Gastrocnemius medialis (tissue), 4 donors: ENCODE measurements around the gene ANKRD11. TPM values are rescaled to one million over a fixed set of nuclear protein-coding genes. Genes with fewer than 3 reads are reported as not detected.

Experiments
- ATAC-seq, 2 donors: fragments of 150-250 bp; one replicate each; pipeline ENCODE4 v1.9.1; 2016
- DNase-seq, 2 donors: peaks; one replicate each; pipeline ENCODE4 v3.0.0-alpha.2; 2019
- H3K27ac ChIP-seq, 4 donors: fragments of 200-600 bp; sonication (generic); 1 replicate in 1 of 4; 2 replicates in 3 of 4; pipeline ENCODE4 v1.5.1; 2016 to 2018; ENCODE audit warnings: mild to moderate bottlenecking in 2 of 4, moderate library complexity in 1 of 4
- H3K27me3 ChIP-seq, 3 donors: fragments of 200-600 bp; sonication (generic) in 2 of 3; 1 replicate in 1 of 3; 2 replicates in 2 of 3; pipeline versions ENCODE4 v1.5.1 to v1.6.0; 2016 to 2019; ENCODE audit warnings: mild to moderate bottlenecking in 1 of 3, moderate library complexity in 1 of 3
- H3K36me3 ChIP-seq, 2 donors: fragments of 200-600 bp; sonication (generic) in 1 of 2; one replicate each; pipeline ENCODE4 v1.5.1; 2017 to 2018
- H3K4me1 ChIP-seq, 2 donors: fragments of 200-600 bp; sonication (generic) in 1 of 2; one replicate each; pipeline ENCODE4 v1.5.1; 2016 to 2017; ENCODE audit warnings: mild to moderate bottlenecking in 2 of 2
- H3K4me3 ChIP-seq, 4 donors: fragments of 200-600 bp; sonication (generic) in 3 of 4; 1 replicate in 1 of 4; 2 replicates in 3 of 4; pipeline ENCODE4 v1.5.1; 2016 to 2019; ENCODE audit warnings: mild to moderate bottlenecking in 2 of 4
- H3K9me3 ChIP-seq, 3 donors: fragments of 200-600 bp; sonication (generic) in 2 of 3; 1 replicate in 1 of 3; 2 replicates in 2 of 3; pipeline ENCODE4 v1.5.1; 2016 to 2019
- POLR2A ChIP-seq, 2 donors: fragments of 450-650 bp; IDR thresholded peaks; one replicate each; pipeline ENCODE4 v1.6.1; 2017; ENCODE audit warnings: antibody characterized with exemption in 2 of 2, mild to moderate bottlenecking in 2 of 2, moderate library complexity in 2 of 2
- in situ Hi-C, 4 donors: fragments of 200-750 bp; cut with MboI; loops; one replicate each; pipeline versions ENCODE4 v1.15.0 to v1.8.0; 2017; ENCODE audit warnings: low sequenced_read_pairs in 4 of 4
- intact Hi-C: fragments of 100-400 bp; cut with DNase I; formaldehyde crosslinking; loops from one replicate; pipeline ENCODE4 v1.15.1; 2023; ENCODE audit warnings: low total_unique reads
- total RNA-seq, 4 donors: library from RNA; depleted of rRNA; stranded (reverse); fragments of >200 nt; gene quantifications; one replicate each; pipeline versions ENCODE4 v1.1.0 to v1.2.3, GENCODE V29; 2016
- TF ChIP-seq, protein P1 (sequence below), 5 experiments: fragments of 450-650 bp in 3 of 5; fragments of 200-600 bp in 2 of 5; sonication (generic) in 2 of 5; IDR thresholded peaks in 4 of 5; conservative IDR thresholded peaks in 1 of 5; 1 replicate in 4 of 5; 2 replicates in 1 of 5; pipeline ENCODE4 v1.5.1; 2016 to 2019; ENCODE audit warnings: antibody characterized with exemption in 5 of 5, mild to moderate bottlenecking in 3 of 5, moderate library complexity in 3 of 5

Gene ANKRD11
- total RNA-seq, 4 donors from 2014 or later: 26.0 to 77.0 (median 55.0) TPM

GRCh38 chr16:89370081-89370511 lies 120.3 kb downstream of the ANKRD11 start:
- DNase-seq (no peak), ATAC-seq (no peak)
- TF ChIP-seq POLR2A (IDR thresholded peaks at IDR 0.05): no peak
- TF ChIP-seq, protein P1, sequence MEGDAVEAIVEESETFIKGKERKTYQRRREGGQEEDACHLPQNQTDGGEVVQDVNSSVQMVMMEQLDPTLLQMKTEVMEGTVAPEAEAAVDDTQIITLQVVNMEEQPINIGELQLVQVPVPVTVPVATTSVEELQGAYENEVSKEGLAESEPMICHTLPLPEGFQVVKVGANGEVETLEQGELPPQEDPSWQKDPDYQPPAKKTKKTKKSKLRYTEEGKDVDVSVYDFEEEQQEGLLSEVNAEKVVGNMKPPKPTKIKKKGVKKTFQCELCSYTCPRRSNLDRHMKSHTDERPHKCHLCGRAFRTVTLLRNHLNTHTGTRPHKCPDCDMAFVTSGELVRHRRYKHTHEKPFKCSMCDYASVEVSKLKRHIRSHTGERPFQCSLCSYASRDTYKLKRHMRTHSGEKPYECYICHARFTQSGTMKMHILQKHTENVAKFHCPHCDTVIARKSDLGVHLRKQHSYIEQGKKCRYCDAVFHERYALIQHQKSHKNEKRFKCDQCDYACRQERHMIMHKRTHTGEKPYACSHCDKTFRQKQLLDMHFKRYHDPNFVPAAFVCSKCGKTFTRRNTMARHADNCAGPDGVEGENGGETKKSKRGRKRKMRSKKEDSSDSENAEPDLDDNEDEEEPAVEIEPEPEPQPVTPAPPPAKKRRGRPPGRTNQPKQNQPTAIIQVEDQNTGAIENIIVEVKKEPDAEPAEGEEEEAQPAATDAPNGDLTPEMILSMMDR (IDR thresholded peaks at IDR 0.05 in 4 of 5, conservative IDR thresholded peaks at IDR 0.05 in 1 of 5): no peak
- intact Hi-C loops (no loop called here), in situ Hi-C loops (no loop called here)
- Histone ChIP-seq H3K4me3 (no peak overlapping the region), H3K9me3 (no peaks in the 10 kb centered on the region), H3K4me1 (peaks cover 82 to 85% of the 10 kb centered on the region in 2 donors), H3K36me3 (no peaks in the 10 kb centered on the region), H3K27me3 (no peaks in the 10 kb centered on the region), H3K27ac (peak overlapping the region; percentile 35 to 52 (median 38))

DNA sequence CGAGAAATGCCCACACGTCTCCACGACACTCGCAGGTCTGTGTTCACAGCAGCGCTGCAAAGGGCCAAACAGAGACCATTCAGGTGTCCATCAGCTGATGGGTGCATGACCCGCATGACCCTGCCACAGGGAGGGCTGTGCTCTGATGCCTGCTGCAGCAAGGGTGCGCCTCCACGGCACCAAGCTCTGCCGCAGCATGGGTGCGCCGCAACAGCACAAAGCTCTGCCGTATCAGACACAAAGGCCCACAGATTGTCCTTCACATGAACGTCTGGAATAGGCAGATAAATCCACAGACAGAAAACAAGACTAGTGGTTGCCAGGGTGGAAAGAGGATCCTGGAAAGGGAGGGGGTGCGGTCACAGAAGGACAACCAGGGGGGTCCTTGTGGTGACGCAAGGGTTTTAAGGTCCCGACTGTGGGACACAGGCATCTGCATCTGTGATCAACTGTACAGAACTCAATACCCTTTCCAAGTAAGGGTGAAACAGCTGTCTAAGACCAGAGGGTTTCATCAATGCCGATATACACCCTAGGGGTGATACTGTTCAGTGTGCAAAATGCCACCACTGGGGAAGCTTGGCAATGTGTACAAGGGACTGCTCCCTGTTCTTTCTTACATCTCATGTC lies 121.0 kb downstream of the ANKRD11 start:
- in situ Hi-C loops (no loop called here), intact Hi-C loops (no loop called here)
- ATAC-seq: no peak
- Histone ChIP-seq H3K27ac (peak overlapping the region; percentile 35 to 52 (median 38)), H3K9me3 (no peaks in the 10 kb centered on the region), H3K36me3 (no peaks in the 10 kb centered on the region), H3K4me3 (no peak overlapping the region), H3K4me1 (peaks cover 84 to 86% of the 10 kb centered on the region in 2 donors), H3K27me3 (no peaks in the 10 kb centered on the region)
- TF ChIP-seq, protein P1 (IDR thresholded peaks at IDR 0.05 in 4 of 5, conservative IDR thresholded peaks at IDR 0.05 in 1 of 5): no peak
- no peak for TF ChIP-seq POLR2A (IDR thresholded peaks at IDR 0.05)
- DNase-seq: no peak

DNA sequence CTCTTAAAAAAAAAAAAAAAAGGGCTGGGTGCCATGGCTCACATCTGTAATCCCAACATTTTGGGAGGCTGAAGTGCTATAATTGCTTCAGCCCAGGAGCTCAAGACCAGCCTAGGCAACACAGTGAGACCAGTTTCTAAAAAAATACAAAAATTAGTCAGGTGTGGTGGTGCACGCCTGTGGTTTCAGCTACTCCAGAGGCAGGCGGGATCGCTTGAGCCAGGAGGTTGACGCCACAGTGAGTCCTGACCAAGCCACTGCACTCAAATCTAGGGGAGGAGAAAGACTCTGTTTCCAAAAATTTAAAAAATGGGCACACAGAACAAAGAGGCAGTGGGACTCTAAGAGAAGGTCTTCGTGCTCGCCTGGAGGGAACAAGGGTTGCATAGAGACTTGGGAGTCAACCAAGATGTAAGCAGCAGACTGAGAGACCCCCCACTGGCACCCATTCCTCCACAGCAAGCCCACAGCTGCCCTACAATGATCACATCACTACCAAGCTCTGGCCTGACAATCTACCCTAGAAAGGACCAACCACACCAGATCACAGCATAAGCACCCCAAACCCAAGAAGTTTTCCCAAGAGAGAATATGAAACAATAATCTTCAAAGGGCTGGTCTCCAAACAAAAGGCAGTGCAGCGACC lies 121.6 kb downstream of the ANKRD11 start:
- no peaks in the 10 kb centered on the region for H3K27me3 ChIP-seq
- H3K4me3 ChIP-seq: no peak overlapping the region
- intact Hi-C loops (no loop called here), in situ Hi-C loops (no loop called here)
- no peaks in the 10 kb centered on the region for H3K36me3 ChIP-seq
- H3K27ac ChIP-seq: peak overlapping the region; percentile 29 to 52 (median 38)
- no peak for TF ChIP-seq POLR2A (IDR thresholded peaks at IDR 0.05)
- TF ChIP-seq, protein P1 (IDR thresholded peaks at IDR 0.05 in 4 of 5, conservative IDR thresholded peaks at IDR 0.05 in 1 of 5): no peak
- no peak for ATAC-seq
- no peaks in the 10 kb centered on the region for H3K9me3 ChIP-seq
- DNase-seq: no peak
- H3K4me1 ChIP-seq: peaks cover 84 to 86% of the 10 kb centered on the region in 2 donors

DNA sequence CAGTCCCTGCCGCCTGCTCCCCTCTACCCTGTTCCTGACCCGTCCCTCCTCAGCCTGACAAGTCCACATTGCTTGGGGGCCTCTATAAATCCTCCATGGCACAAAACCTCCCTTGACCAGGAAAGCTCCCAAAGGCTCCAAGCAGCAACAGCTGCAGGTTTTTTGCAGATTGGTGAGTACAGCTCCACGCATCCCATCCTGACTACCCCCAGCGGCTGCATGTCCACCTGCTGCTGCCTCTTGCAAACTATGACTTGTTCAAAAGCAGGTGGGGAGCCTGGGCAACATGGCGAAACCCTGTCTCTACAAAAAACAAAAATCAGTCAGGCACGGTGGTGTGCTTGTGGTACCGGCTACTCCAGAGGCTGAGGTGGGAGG lies 122.8 kb downstream of the ANKRD11 start:
- H3K36me3 ChIP-seq: no peaks in the 10 kb centered on the region
- no peak overlapping the region for H3K4me3 ChIP-seq
- in situ Hi-C loops: no loop called here
- no peaks in the 10 kb centered on the region for H3K27me3 ChIP-seq
- ATAC-seq (no peak), DNase-seq (no peak)
- no peaks in the 10 kb centered on the region for H3K9me3 ChIP-seq
- TF ChIP-seq POLR2A (IDR thresholded peaks at IDR 0.05): no peak
- TF ChIP-seq, protein P1 (IDR thresholded peaks at IDR 0.05 in 4 of 5, conservative IDR thresholded peaks at IDR 0.05 in 1 of 5): no peak
- intact Hi-C loops: loop anchor here (2.0 kb wide), 1 partner anchor 15 kb away; no protein-coding TSS in a partner anchor
- no peak overlapping the region for H3K27ac ChIP-seq
- peaks cover 82 to 83% of the 10 kb centered on the region in 2 donors for H3K4me1 ChIP-seq
